CD8-positive, alpha-beta memory T cell (primary cell): ENCODE measurements around the gene AQP3. TPM values are rescaled to one million over a fixed set of nuclear protein-coding genes. Genes with fewer than 3 reads are reported as not detected.

Experiments
- CTCF ChIA-PET: fragments of 350-600 bp; sonication (Branson Sonifier 250); formaldehyde crosslinking; loops from one replicate; lab custom pipeline; 2021; ENCODE audit warnings: antibody characterized with exemption; lab: Charles Lee
- POLR2A ChIA-PET: fragments of 350-600 bp; sonication (Branson Sonifier 250); formaldehyde crosslinking; loops from one replicate; lab custom pipeline; 2021; ENCODE audit warnings: antibody characterized with exemption; lab: Charles Lee
- DNase-seq, 5 donors: peaks; one replicate each; pipeline versions ENCODE4 v3.0.0 to v3.0.0-alpha.2; 2020 to 2022; ENCODE audit warnings: mixed read lengths in 1 of 5
- H3K27ac ChIP-seq: one replicate; pipeline ENCODE4 v1.7.0; 2013; ENCODE audit warnings: low read depth, mild to moderate bottlenecking, low read length, moderate library complexity
- H3K27me3 ChIP-seq: 2 replicates; pipeline ENCODE4 v1.7.0; 2013; ENCODE audit warnings: low read length, mild to moderate bottlenecking; ENCODE audit not compliant: insufficient read depth, poor library complexity, severe bottlenecking
- H3K36me3 ChIP-seq: 2 replicates; pipeline ENCODE4 v1.7.0; 2013; ENCODE audit warnings: mild to moderate bottlenecking, low read length, moderate library complexity; ENCODE audit not compliant: insufficient read depth
- H3K4me1 ChIP-seq: 2 replicates; pipeline ENCODE4 v1.7.0; 2013; ENCODE audit warnings: mild to moderate bottlenecking, low read length, moderate library complexity; ENCODE audit not compliant: insufficient read depth
- H3K4me3 ChIP-seq: 2 replicates; pipeline ENCODE4 v1.7.0; 2013; ENCODE audit warnings: mild to moderate bottlenecking, low read length
- H3K9me3 ChIP-seq: 2 replicates; pipeline ENCODE4 v1.7.0; 2013; ENCODE audit warnings: mild to moderate bottlenecking, low read length
- H3K27ac Mint-ChIP-seq, 8 donors: one replicate each; pipeline ENCODE4 v1.8.0; 2020 to 2021; ENCODE audit warnings: mixed read lengths in 8 of 8, mild to moderate bottlenecking in 6 of 8, inconsistent platforms in 3 of 8, moderate library complexity in 3 of 8
- H3K27me3 Mint-ChIP-seq, 2 donors: one replicate each; pipeline ENCODE4 v1.8.0; 2020 to 2021; ENCODE audit warnings: mixed read lengths in 2 of 2, mild to moderate bottlenecking in 1 of 2, moderate library complexity in 1 of 2
- H3K36me3 Mint-ChIP-seq, 3 donors: one replicate each; pipeline ENCODE4 v1.8.0; 2020 to 2021; ENCODE audit warnings: mixed read lengths in 3 of 3, inconsistent platforms in 1 of 3, mild to moderate bottlenecking in 1 of 3
- H3K4me1 Mint-ChIP-seq, 3 donors: one replicate each; pipeline ENCODE4 v1.8.0; 2020 to 2021; ENCODE audit warnings: mixed read lengths in 3 of 3, inconsistent platforms in 1 of 3, mild to moderate bottlenecking in 1 of 3
- H3K4me3 Mint-ChIP-seq, 7 donors: one replicate each; pipeline ENCODE4 v1.8.0; 2020 to 2021; ENCODE audit warnings: mixed read lengths in 7 of 7, mild to moderate bottlenecking in 6 of 7, moderate library complexity in 4 of 7, inconsistent platforms in 2 of 7
- H3K9me3 Mint-ChIP-seq, 5 donors: one replicate each; pipeline ENCODE4 v1.8.0; 2020 to 2022; ENCODE audit warnings: mixed read lengths in 5 of 5, mild to moderate bottlenecking in 3 of 5, moderate library complexity in 2 of 5, inconsistent platforms in 1 of 5
- polyA plus RNA-seq: library from polyadenylated mRNA; unstranded; fragments of 300-500 nt; fragmentation: Illumina TruSeq; gene quantifications from one replicate; pipeline ENCODE4 v1.2.3, GENCODE V29; 2021
- total RNA-seq, 2 experiments: library from RNA; stranded (reverse); gene quantifications; one replicate each; pipeline ENCODE4 v1.2.3, GENCODE V29; 2021

AQP3 gene
- total and polyA plus RNA-seq, 3 experiments from 2014 or later = 8.7 to 183 (median 9.3) TPM

- H3K27me3 ChIP-seq = no peaks in the 10 kb centered on the region
- peaks cover 0 to 37% (median 4%) of the 10 kb centered on the region in 3 donors for H3K36me3 Mint-ChIP-seq
- H3K4me1 ChIP-seq = peaks cover 35% of the 10 kb centered on the region
- H3K36me3 ChIP-seq = peaks cover 17% of the 10 kb centered on the region
- DNase-seq = peak; percentile 37 to 80 (median 75)
- no peaks in the 10 kb centered on the region for H3K9me3 ChIP-seq
- H3K27ac ChIP-seq = peak overlapping the region; percentile 86
- H3K27me3 Mint-ChIP-seq = no peaks in the 10 kb centered on the region
- H3K4me3 ChIP-seq = peak overlapping the region; percentile 99
- peak overlapping the region; percentile 87 to 100 (median 97) for H3K27ac Mint-ChIP-seq
- POLR2A ChIA-PET = interaction anchor here (1.2 to 2.4 kb wide), 2 partner anchors 21 to 31 kb away, joined by 8 to 13 read pairs; no protein-coding TSS in a partner anchor
- H3K4me1 Mint-ChIP-seq = peaks cover 38 to 62% (median 47%) of the 10 kb centered on the region in 3 donors
- H3K9me3 Mint-ChIP-seq = no peaks in the 10 kb centered on the region
- CTCF ChIA-PET = interaction anchor here (0.8 to 10.6 kb wide), 12 partner anchors 13 to 156 kb away, joined by 3 to 202 read pairs (median 4); partner anchors contain the start of genes NFX1 and NOL6
- H3K4me3 Mint-ChIP-seq = peak overlapping the region; percentile 85 to 99 (median 88)
Measured at GRCh38 chr9:33446240-33446945, 1.0 kb downstream of the AQP3 start.

- Mint-ChIP-seq H3K4me1 (peaks cover 38 to 60% (median 42%) of the 10 kb centered on the region in 3 donors), H3K4me3 (peak overlapping the region; percentile 85 to 99 (median 88)), H3K9me3 (no peaks in the 10 kb centered on the region), H3K36me3 (peaks cover 3 to 44% (median 4%) of the 10 kb centered on the region in 3 donors), H3K27ac (peak overlapping the region; percentile 87 to 100 (median 97)), H3K27me3 (no peaks in the 10 kb centered on the region)
- Histone ChIP-seq H3K4me3 (peak overlapping the region; percentile 99), H3K36me3 (peaks cover 17% of the 10 kb centered on the region), H3K4me1 (peaks cover 35% of the 10 kb centered on the region), H3K27me3 (no peaks in the 10 kb centered on the region), H3K9me3 (no peaks in the 10 kb centered on the region), H3K27ac (peak overlapping the region; percentile 86)
- POLR2A ChIA-PET = interaction anchor here (2.4 kb wide), 1 partner anchor 30 kb away, joined by 13 read pairs; no protein-coding TSS in a partner anchor
- DNase-seq = peak in 4 of 5 donors; percentile 11 to 52 (median 30)
- CTCF ChIA-PET = interaction anchor here (1.0 to 10.6 kb wide), 4 partner anchors 17 to 41 kb away, joined by 3 to 202 read pairs (median 18); partner anchors contain the start of gene NOL6
Measured at GRCh38 chr9:33445389-33446239, 1.8 kb downstream of the AQP3 start.

GRCh38 chr9:33443464-33444154 is 3.8 kb downstream of the AQP3 start:
- H3K36me3 Mint-ChIP-seq = peaks cover 4 to 51% (median 7%) of the 10 kb centered on the region in 3 donors
- DNase-seq = no peak
- H3K27ac Mint-ChIP-seq = peak overlapping the region in 6 of 8 donors; percentile 29 to 98 (median 80)
- H3K4me1 ChIP-seq = peaks cover 35% of the 10 kb centered on the region
- H3K9me3 ChIP-seq = no peaks in the 10 kb centered on the region
- H3K4me1 Mint-ChIP-seq = peaks cover 40 to 57% (median 42%) of the 10 kb centered on the region in 3 donors
- H3K27ac ChIP-seq = no peak overlapping the region
- H3K27me3 ChIP-seq = no peaks in the 10 kb centered on the region
- peaks cover 17% of the 10 kb centered on the region for H3K36me3 ChIP-seq
- H3K4me3 Mint-ChIP-seq = peak overlapping the region in 4 of 7 donors; percentile 5 to 87 (median 41)
- no peak overlapping the region for H3K4me3 ChIP-seq
- ChIA-PET CTCF (interaction anchor here (1.7 to 10.6 kb wide), 4 partner anchors 8 to 28 kb away, joined by 4 to 202 read pairs (median 7); no protein-coding TSS in a partner anchor), POLR2A (interaction anchor here (0.7 to 0.8 kb wide), 2 partner anchors 10 to 28 kb away, joined by 3 read pairs; no protein-coding TSS in a partner anchor)
- H3K27me3 Mint-ChIP-seq = no peaks in the 10 kb centered on the region
- no peaks in the 10 kb centered on the region for H3K9me3 Mint-ChIP-seq

GRCh38 chr9:33443047-33443446 is 4.3 kb downstream of the AQP3 start:
- H3K4me1 Mint-ChIP-seq = peaks cover 36 to 52% (median 37%) of the 10 kb centered on the region in 3 donors
- no peak for DNase-seq
- ChIA-PET POLR2A (no interaction called here), CTCF (interaction anchor here (1.4 to 2.0 kb wide), 3 partner anchors 8 to 27 kb away, joined by 3 to 6 read pairs (median 4); no protein-coding TSS in a partner anchor)
- H3K27me3 ChIP-seq = no peaks in the 10 kb centered on the region
- peak overlapping the region in 3 of 8 donors; percentile 36 to 81 (median 55) for H3K27ac Mint-ChIP-seq
- H3K27ac ChIP-seq = no peak overlapping the region
- H3K27me3 Mint-ChIP-seq = no peaks in the 10 kb centered on the region
- peaks cover 31% of the 10 kb centered on the region for H3K4me1 ChIP-seq
- no peaks in the 10 kb centered on the region for H3K9me3 ChIP-seq
- peaks cover 17% of the 10 kb centered on the region for H3K36me3 ChIP-seq
- no peak overlapping the region for H3K4me3 Mint-ChIP-seq
- no peaks in the 10 kb centered on the region for H3K9me3 Mint-ChIP-seq
- no peak overlapping the region for H3K4me3 ChIP-seq
- peaks cover 4 to 51% (median 7%) of the 10 kb centered on the region in 3 donors for H3K36me3 Mint-ChIP-seq

GRCh38 chr9:33442125-33442524 is 5.3 kb downstream of the AQP3 start:
- Mint-ChIP-seq H3K27me3 (no peaks in the 10 kb centered on the region), H3K27ac (peak overlapping the region in 2 of 8 donors; percentile 59 to 89), H3K36me3 (peaks cover 4 to 48% (median 7%) of the 10 kb centered on the region in 3 donors), H3K4me1 (peaks cover 31 to 50% (median 34%) of the 10 kb centered on the region in 3 donors), H3K9me3 (no peaks in the 10 kb centered on the region), H3K4me3 (no peak overlapping the region)
- peaks cover 17% of the 10 kb centered on the region for H3K36me3 ChIP-seq
- ChIA-PET POLR2A (no interaction called here), CTCF (interaction anchor here (1.4 to 2.2 kb wide), 3 partner anchors 11 to 26 kb away, joined by 3 to 14 read pairs (median 7); no protein-coding TSS in a partner anchor)
- H3K27me3 ChIP-seq = no peaks in the 10 kb centered on the region
- no peak for DNase-seq
- H3K4me3 ChIP-seq = no peak overlapping the region
- H3K9me3 ChIP-seq = no peaks in the 10 kb centered on the region
- H3K4me1 ChIP-seq = peaks cover 26% of the 10 kb centered on the region
- no peak overlapping the region for H3K27ac ChIP-seq

GRCh38 chr9:33440609-33441008 is 6.8 kb downstream of the AQP3 start:
- H3K27ac Mint-ChIP-seq = peak overlapping the region in 4 of 8 donors; percentile 15 to 92 (median 20)
- H3K36me3 Mint-ChIP-seq = peaks cover 4 to 46% (median 7%) of the 10 kb centered on the region in 3 donors
- peaks cover 16 to 35% (median 19%) of the 10 kb centered on the region in 3 donors for H3K4me1 Mint-ChIP-seq
- H3K27ac ChIP-seq = no peak overlapping the region
- CTCF ChIA-PET = interaction anchor here (1.2 to 2.2 kb wide), 3 partner anchors 12 to 26 kb away, joined by 3 to 14 read pairs (median 4); no protein-coding TSS in a partner anchor
- H3K4me3 Mint-ChIP-seq = peak overlapping the region in 1 of 7 donors; percentile 29
- no peaks in the 10 kb centered on the region for H3K27me3 Mint-ChIP-seq
- H3K36me3 ChIP-seq = peaks cover 17% of the 10 kb centered on the region
- no peak overlapping the region for H3K4me3 ChIP-seq
- H3K27me3 ChIP-seq = no peaks in the 10 kb centered on the region
- H3K9me3 ChIP-seq = no peaks in the 10 kb centered on the region
- H3K9me3 Mint-ChIP-seq = no peaks in the 10 kb centered on the region
- no peak for DNase-seq
- POLR2A ChIA-PET = no interaction called here
- H3K4me1 ChIP-seq = peaks cover 12% of the 10 kb centered on the region

- DNase-seq = no peak
- no peaks in the 10 kb centered on the region for H3K9me3 ChIP-seq
- CTCF ChIA-PET = interaction anchor here (1.0 to 2.2 kb wide), 3 partner anchors 12 to 25 kb away, joined by 3 to 14 read pairs (median 4); no protein-coding TSS in a partner anchor
- Mint-ChIP-seq H3K4me1 (peaks cover 12 to 31% (median 15%) of the 10 kb centered on the region in 3 donors), H3K9me3 (no peaks in the 10 kb centered on the region), H3K36me3 (peaks cover 4 to 46% (median 7%) of the 10 kb centered on the region in 3 donors), H3K4me3 (peak overlapping the region in 1 of 7 donors; percentile 29), H3K27ac (peak overlapping the region in 4 of 8 donors; percentile 2 to 92 (median 38)), H3K27me3 (no peaks in the 10 kb centered on the region)
- no peak overlapping the region for H3K4me3 ChIP-seq
- H3K36me3 ChIP-seq = peaks cover 17% of the 10 kb centered on the region
- no peaks in the 10 kb centered on the region for H3K27me3 ChIP-seq
- POLR2A ChIA-PET = no interaction called here
- H3K27ac ChIP-seq = no peak overlapping the region
- H3K4me1 ChIP-seq = peaks cover 8% of the 10 kb centered on the region
Measured at GRCh38 chr9:33440204-33440603, 7.2 kb downstream of the AQP3 start.
